Posterior cingulate gyrus (tissue), 11 donors: ENCODE results near the gene UVSSA.
"Not testable (repeated sequence)": the region's sequence is repeated elsewhere in the genome, so short reads cannot be mapped to it uniquely, and the experiment has no call there.

Experiments
- DNase-seq, 10 donors: peaks; one replicate each; pipeline versions ENCODE4 v3.0.0 to v3.0.0-alpha.2; 2020 to 2021; ENCODE audit warnings: mixed read lengths in 3 of 10
- intact Hi-C: fragments of 100-400 bp; cut with DNase I; formaldehyde crosslinking; loops from one replicate; pipeline ENCODE4 v1.15.1; 2023

The UVSSA gene

GRCh38 chr4:1411436-1412375 lies 64.7 kb downstream of the UVSSA start:
- DNase-seq = peak in 3 of 10 donors; percentile 19 to 77 (median 59)
- intact Hi-C loops = no loop called here

- intact Hi-C loops = no loop called here
- peak in 2 of 10 donors; percentile 9 to 73 for DNase-seq
Measured at GRCh38 chr4:1412376-1413203, 65.6 kb downstream of the UVSSA start.

GRCh38 chr4:1413204-1413663 lies 66.2 kb downstream of the UVSSA start:
- peak in 3 of 10 donors; percentile 19 to 47 (median 40) for DNase-seq
- intact Hi-C loops = no loop called here

- intact Hi-C loops = no loop called here
- DNase-seq = peak in 2 of 10 donors; percentile 53 to 54
Measured at GRCh38 chr4:1413687-1414479, 66.9 kb downstream of the UVSSA start.

GRCh38 chr4:1414831-1415680 lies 68.0 kb downstream of the UVSSA start:
- DNase-seq = peak in 4 of 10 donors; percentile 16 to 77 (median 60)

GRCh38 chr4:1415681-1415981 lies 68.6 kb downstream of the UVSSA start:
- intact Hi-C loops = no loop called here
- peak in 3 of 10 donors; percentile 9 to 24 (median 17) for DNase-seq

More at GRCh38 chr4:1414831-1415680, 68.0 kb downstream of the UVSSA start:
- intact Hi-C loops = no loop called here

- intact Hi-C loops = no loop called here
- DNase-seq = peak in 4 of 10 donors; percentile 2 to 80 (median 66)
Measured at GRCh38 chr4:1416051-1416947, 69.3 kb downstream of the UVSSA start.

GRCh38 chr4:1416948-1417260 lies 69.9 kb downstream of the UVSSA start:
- DNase-seq = peak in 4 of 10 donors; percentile 12 to 81 (median 71)
- intact Hi-C loops = no loop called here

- peak in 5 of 10 donors; percentile 5 to 41 (median 34) for DNase-seq
- intact Hi-C loops = no loop called here
Measured at GRCh38 chr4:1417522-1418390, 70.7 kb downstream of the UVSSA start.

- intact Hi-C loops = no loop called here
- peak in 6 of 10 donors; percentile 2 to 53 (median 22) for DNase-seq
Measured at GRCh38 chr4:1418494-1419285, 71.7 kb downstream of the UVSSA start.

GRCh38 chr4:1419708-1420107 lies 72.7 kb downstream of the UVSSA start:
- DNase-seq = peak in 4 of 10 donors; percentile 8 to 41 (median 24)
- intact Hi-C loops = no loop called here

GRCh38 chr4:1421657-1422056 lies 74.6 kb downstream of the UVSSA start:
- peak in 1 of 10 donors; percentile 14 for DNase-seq
- intact Hi-C loops = no loop called here

- DNase-seq = peak in 1 of 10 donors; percentile 0
- intact Hi-C loops = no loop called here
Measured at GRCh38 chr4:1427010-1427409, 80.0 kb downstream of the UVSSA start.

GRCh38 chr4:1443688-1444172 lies 96.7 kb downstream of the UVSSA start:
- DNase-seq = peak in 1 of 10 donors; percentile 9
- intact Hi-C loops = not testable (repeated sequence)
